ENCODE data around the gene COL5A3. TPM values are rescaled to one million over a fixed set of nuclear protein-coding genes. Genes with fewer than 3 reads are reported as not detected.

Gene COL5A3
- total RNA-seq, 1 experiment from 2014 or later = 0.18 TPM

DNA sequence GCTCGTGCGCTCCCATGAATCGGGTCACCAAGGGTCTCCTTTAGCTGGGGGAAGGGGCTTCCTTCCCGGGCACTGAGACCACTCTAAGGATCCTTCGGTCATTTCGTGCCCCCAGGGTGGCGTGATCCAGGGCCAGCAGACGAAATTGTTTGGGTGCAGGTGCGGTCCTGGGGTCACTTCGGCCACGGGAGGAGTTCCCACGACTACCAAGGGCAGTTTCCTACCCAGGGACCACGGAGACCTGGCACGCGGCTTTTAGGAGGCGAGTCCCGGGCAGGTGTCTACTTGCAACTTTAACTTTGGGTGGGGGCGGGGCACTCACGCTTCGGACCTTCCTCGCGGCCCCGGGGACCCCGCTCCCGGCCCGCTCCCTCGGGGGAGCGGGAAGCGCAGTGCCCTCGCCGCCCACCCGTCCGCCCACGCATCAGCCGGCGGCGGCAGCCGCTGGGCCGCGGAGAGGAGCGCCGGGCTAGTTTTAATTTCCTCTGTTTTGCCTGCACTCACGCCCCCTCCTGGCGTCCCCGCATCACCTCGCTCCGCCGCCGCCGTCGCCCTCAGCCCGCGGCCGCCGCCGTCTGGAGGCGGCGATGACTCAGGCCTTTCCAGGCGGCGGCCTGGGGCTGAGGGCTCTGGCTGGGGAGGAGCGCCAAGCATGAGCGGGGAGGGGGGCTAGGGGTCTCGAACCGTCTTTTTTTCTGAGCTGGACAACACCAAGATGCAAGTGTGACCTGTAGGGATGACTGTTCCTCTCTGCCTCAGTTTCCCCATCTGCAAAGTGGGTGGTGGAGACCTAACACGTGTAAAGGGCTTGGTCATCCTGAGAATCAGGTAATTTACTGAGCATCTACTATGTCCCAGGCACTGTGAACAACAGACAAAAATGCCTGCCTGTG, 95.7 kb downstream of the COL5A3 start (continued):
- TF ChIP-seq, protein P1, sequence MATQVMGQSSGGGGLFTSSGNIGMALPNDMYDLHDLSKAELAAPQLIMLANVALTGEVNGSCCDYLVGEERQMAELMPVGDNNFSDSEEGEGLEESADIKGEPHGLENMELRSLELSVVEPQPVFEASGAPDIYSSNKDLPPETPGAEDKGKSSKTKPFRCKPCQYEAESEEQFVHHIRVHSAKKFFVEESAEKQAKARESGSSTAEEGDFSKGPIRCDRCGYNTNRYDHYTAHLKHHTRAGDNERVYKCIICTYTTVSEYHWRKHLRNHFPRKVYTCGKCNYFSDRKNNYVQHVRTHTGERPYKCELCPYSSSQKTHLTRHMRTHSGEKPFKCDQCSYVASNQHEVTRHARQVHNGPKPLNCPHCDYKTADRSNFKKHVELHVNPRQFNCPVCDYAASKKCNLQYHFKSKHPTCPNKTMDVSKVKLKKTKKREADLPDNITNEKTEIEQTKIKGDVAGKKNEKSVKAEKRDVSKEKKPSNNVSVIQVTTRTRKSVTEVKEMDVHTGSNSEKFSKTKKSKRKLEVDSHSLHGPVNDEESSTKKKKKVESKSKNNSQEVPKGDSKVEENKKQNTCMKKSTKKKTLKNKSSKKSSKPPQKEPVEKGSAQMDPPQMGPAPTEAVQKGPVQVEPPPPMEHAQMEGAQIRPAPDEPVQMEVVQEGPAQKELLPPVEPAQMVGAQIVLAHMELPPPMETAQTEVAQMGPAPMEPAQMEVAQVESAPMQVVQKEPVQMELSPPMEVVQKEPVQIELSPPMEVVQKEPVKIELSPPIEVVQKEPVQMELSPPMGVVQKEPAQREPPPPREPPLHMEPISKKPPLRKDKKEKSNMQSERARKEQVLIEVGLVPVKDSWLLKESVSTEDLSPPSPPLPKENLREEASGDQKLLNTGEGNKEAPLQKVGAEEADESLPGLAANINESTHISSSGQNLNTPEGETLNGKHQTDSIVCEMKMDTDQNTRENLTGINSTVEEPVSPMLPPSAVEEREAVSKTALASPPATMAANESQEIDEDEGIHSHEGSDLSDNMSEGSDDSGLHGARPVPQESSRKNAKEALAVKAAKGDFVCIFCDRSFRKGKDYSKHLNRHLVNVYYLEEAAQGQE (IDR thresholded peaks at IDR 0.05; ENCODE audit: insufficient read depth in 1 of 2, low read depth in 2 of 2, low read length in 1 of 2) = no peak

GRCh38 chr19:9914001-9914314, 96.3 kb downstream of the COL5A3 start:
- in situ Hi-C loops (cut with HindIII; ENCODE audit: low pct_unique_long_range_greater_than_20kb, low sequenced_read_pairs) (no loop called here), intact Hi-C loops (cut with micrococcal nuclease; ENCODE audit: unreplicated experiment) (no loop called here)
- Histone ChIP-seq H3K36me3 (ENCODE audit: control insufficient read depth, insufficient read depth, low read length) (no peaks in the 10 kb centered on the region), H3K27ac (ENCODE audit: low read length) (peak overlapping the region; percentile 68; the same call in 1 of the 2 replicates), H3K4me3 (ENCODE audit: low read depth in 2 of 2, low read length in 2 of 2) (peak overlapping the region; percentile 54 to 66), H3K9me3 (ENCODE audit: control insufficient read depth, insufficient read depth, low read depth, low read length) (no peaks in the 10 kb centered on the region), H3K27me3 (ENCODE audit: control insufficient read depth, insufficient read depth, low read length) (no peaks in the 10 kb centered on the region), H3K4me1 (ENCODE audit: control insufficient read depth, insufficient read depth, low read length) (no peaks in the 10 kb centered on the region)
- DNase-seq (ENCODE audit: low read depth, low spot score) = no peak
- no TSS peak for BruUV-seq (replicated peaks)
- ATAC-seq = peak; percentile 45; the same call in 1 of the 2 replicates
- ChIA-PET POLR2A (no interaction called here), CTCF (no interaction called here)
- no peak for TF ChIP-seq TCF7L2 (IDR thresholded peaks at IDR 0.05; ENCODE audit: low read depth, low read length)
- TF ChIP-seq POLR2AphosphoS5 (IDR thresholded peaks at IDR 0.05; ENCODE audit: low read depth, low read length) = no peak
- TF ChIP-seq, protein P2, sequence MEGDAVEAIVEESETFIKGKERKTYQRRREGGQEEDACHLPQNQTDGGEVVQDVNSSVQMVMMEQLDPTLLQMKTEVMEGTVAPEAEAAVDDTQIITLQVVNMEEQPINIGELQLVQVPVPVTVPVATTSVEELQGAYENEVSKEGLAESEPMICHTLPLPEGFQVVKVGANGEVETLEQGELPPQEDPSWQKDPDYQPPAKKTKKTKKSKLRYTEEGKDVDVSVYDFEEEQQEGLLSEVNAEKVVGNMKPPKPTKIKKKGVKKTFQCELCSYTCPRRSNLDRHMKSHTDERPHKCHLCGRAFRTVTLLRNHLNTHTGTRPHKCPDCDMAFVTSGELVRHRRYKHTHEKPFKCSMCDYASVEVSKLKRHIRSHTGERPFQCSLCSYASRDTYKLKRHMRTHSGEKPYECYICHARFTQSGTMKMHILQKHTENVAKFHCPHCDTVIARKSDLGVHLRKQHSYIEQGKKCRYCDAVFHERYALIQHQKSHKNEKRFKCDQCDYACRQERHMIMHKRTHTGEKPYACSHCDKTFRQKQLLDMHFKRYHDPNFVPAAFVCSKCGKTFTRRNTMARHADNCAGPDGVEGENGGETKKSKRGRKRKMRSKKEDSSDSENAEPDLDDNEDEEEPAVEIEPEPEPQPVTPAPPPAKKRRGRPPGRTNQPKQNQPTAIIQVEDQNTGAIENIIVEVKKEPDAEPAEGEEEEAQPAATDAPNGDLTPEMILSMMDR (IDR thresholded peaks at IDR 0.05) = no peak
- no peak for TF ChIP-seq SIN3A (IDR thresholded peaks at IDR 0.05; ENCODE audit: borderline replicate concordance, insufficient read depth, low read depth, low read length)
- TF ChIP-seq, protein P1 (IDR thresholded peaks at IDR 0.05; ENCODE audit: insufficient read depth in 1 of 2, low read depth in 2 of 2, low read length in 1 of 2) = no peak

Data from Panc1 (cell line).